H9 (cell line): ENCODE data around the gene KLHDC3. TPM values are rescaled to one million over a fixed set of nuclear protein-coding genes. Genes with fewer than 3 reads are reported as not detected.
A peak's percentile ranks its signal among the peaks of the same experiment; 100 is the strongest.

Experiments used
- DNase-seq: peaks from one replicate; pipeline ENCODE4 v3.0.0-alpha.2; 2017
- H2AFZ ChIP-seq: one replicate; pipeline ENCODE4 v1.6.1; 2013; ENCODE audit warnings: mild to moderate bottlenecking, low read length, control low read depth, moderate library complexity
- H2AK5ac ChIP-seq: 2 replicates; pipeline ENCODE4 v1.6.1; 2013; ENCODE audit warnings: low read length, control low read depth, mixed read lengths; ENCODE audit not compliant: insufficient read length
- H2BK120ac ChIP-seq: one replicate; pipeline ENCODE4 v1.6.1; 2013; ENCODE audit warnings: low read depth, mild to moderate bottlenecking, low read length, control low read depth, inconsistent platforms; ENCODE audit not compliant: poor library complexity, severe bottlenecking
- H2BK12ac ChIP-seq: 2 replicates; pipeline ENCODE4 v1.6.1; 2013; ENCODE audit warnings: low read length, control low read depth, mixed read lengths, low read depth; ENCODE audit not compliant: insufficient read length
- H2BK15ac ChIP-seq: 2 replicates; pipeline ENCODE4 v1.6.1; 2013; ENCODE audit warnings: low read depth, low read length, control low read depth
- H2BK20ac ChIP-seq: one replicate; pipeline ENCODE4 v1.6.1; 2013; ENCODE audit warnings: low read depth, mild to moderate bottlenecking, low read length, control low read depth, inconsistent platforms; ENCODE audit not compliant: poor library complexity, severe bottlenecking
- H2BK5ac ChIP-seq: 2 replicates; pipeline ENCODE4 v1.6.1; 2013; ENCODE audit warnings: low read length, control low read depth, mixed read lengths; ENCODE audit not compliant: insufficient read length
- H3K14ac ChIP-seq: 2 replicates; pipeline ENCODE4 v1.6.1; 2013; ENCODE audit warnings: low read length, control low read depth; ENCODE audit not compliant: insufficient read depth
- H3K18ac ChIP-seq: 2 replicates; pipeline ENCODE4 v1.6.1; 2013; ENCODE audit warnings: low read depth, mild to moderate bottlenecking, mixed read lengths, low read length, control low read depth; ENCODE audit not compliant: insufficient read length
- H3K23ac ChIP-seq: 2 replicates; pipeline ENCODE4 v1.6.1; 2013; ENCODE audit warnings: low read length, control low read depth, mixed read lengths, low read depth; ENCODE audit not compliant: insufficient read length
- H3K23me2 ChIP-seq: 2 replicates; pipeline ENCODE4 v1.6.1; 2013; ENCODE audit warnings: low read depth, mild to moderate bottlenecking, mixed read lengths, low read length, control low read depth; ENCODE audit not compliant: insufficient read length, poor library complexity, severe bottlenecking
- H3K27ac ChIP-seq: 2 replicates; pipeline ENCODE4 v1.5.1; 2013; ENCODE audit warnings: low read length, control low read depth, mixed read lengths, low read depth; ENCODE audit not compliant: insufficient read length
- H3K27me3 ChIP-seq: 2 replicates; pipeline ENCODE4 v1.6.1; 2013; ENCODE audit warnings: low read length, control low read depth, inconsistent platforms; ENCODE audit not compliant: insufficient read depth
- H3K4ac ChIP-seq: 2 replicates; pipeline ENCODE4 v1.6.1; 2013; ENCODE audit warnings: low read depth, mild to moderate bottlenecking, control low read depth, inconsistent platforms, low read length, moderate library complexity
- H3K4me1 ChIP-seq: 2 replicates; pipeline ENCODE4 v1.6.1; 2013; ENCODE audit warnings: low read length, control low read depth, inconsistent platforms; ENCODE audit not compliant: insufficient read depth
- H3K4me2 ChIP-seq: 2 replicates; pipeline ENCODE4 v1.6.1; 2013; ENCODE audit warnings: low read length, control low read depth, mixed read lengths; ENCODE audit not compliant: insufficient read length, insufficient read depth
- H3K56ac ChIP-seq: 2 replicates; pipeline ENCODE4 v1.6.1; 2013; ENCODE audit warnings: low read depth, mild to moderate bottlenecking, mixed read lengths, low read length, control low read depth; ENCODE audit not compliant: insufficient read length
- H3K79me1 ChIP-seq: 2 replicates; pipeline ENCODE4 v1.6.1; 2013; ENCODE audit warnings: low read depth, mild to moderate bottlenecking, moderate library complexity, low read length, control low read depth, inconsistent platforms; ENCODE audit not compliant: insufficient read depth, poor library complexity, severe bottlenecking
- H3K79me2 ChIP-seq: 2 replicates; pipeline ENCODE4 v1.6.1; 2013; ENCODE audit warnings: low read length, control low read depth, inconsistent platforms; ENCODE audit not compliant: insufficient read depth
- H3K9ac ChIP-seq: 2 replicates; pipeline ENCODE4 v1.6.1; 2013; ENCODE audit warnings: low read length, control low read depth, mixed read lengths; ENCODE audit not compliant: insufficient read length; ENCODE audit errors: extremely low read depth
- H3K9me3 ChIP-seq: one replicate; pipeline ENCODE4 v1.6.1; 2013; ENCODE audit warnings: low read depth, low read length, inconsistent platforms; ENCODE audit not compliant: control insufficient read depth
- H3T11ph ChIP-seq: one replicate; pipeline ENCODE4 v1.6.1; 2013; ENCODE audit warnings: mild to moderate bottlenecking, low read length, control low read depth, inconsistent platforms
- H4K20me1 ChIP-seq: one replicate; pipeline ENCODE4 v1.6.1; 2013; ENCODE audit not compliant: control insufficient read depth, insufficient read length, insufficient read depth
- H4K5ac ChIP-seq: 2 replicates; pipeline ENCODE4 v1.6.1; 2013; ENCODE audit warnings: low read depth, mild to moderate bottlenecking, mixed read lengths, low read length, control low read depth; ENCODE audit not compliant: insufficient read length
- H4K8ac ChIP-seq: replicated peaks from 2 replicates; pipeline ENCODE4 v1.6.1; 2013; ENCODE audit warnings: low read length, control low read depth, mixed read lengths, low read depth; ENCODE audit not compliant: insufficient read length
- H4K91ac ChIP-seq: 2 replicates; pipeline ENCODE4 v1.6.1; 2013; ENCODE audit warnings: low read depth, mild to moderate bottlenecking, moderate library complexity, mixed read lengths, low read length, control low read depth; ENCODE audit not compliant: insufficient read length
- H3K27ac Mint-ChIP-seq, 3 experiments: 2 replicates in 2 of 3; 3 replicates in 1 of 3; pipeline ENCODE4 v1.8.0; 2020 to 2021; ENCODE audit warnings: mixed read lengths in 3 of 3, mild to moderate bottlenecking in 1 of 3, moderate library complexity in 1 of 3
- H3K27me3 Mint-ChIP-seq: 2 replicates; pipeline ENCODE4 v1.8.0; 2021; ENCODE audit warnings: low read depth, mild to moderate bottlenecking, moderate library complexity, mixed read lengths
- H3K36me3 Mint-ChIP-seq, 3 experiments: 2 replicates in 2 of 3; 3 replicates in 1 of 3; pipeline ENCODE4 v1.8.0; 2020 to 2021; ENCODE audit warnings: low read depth in 3 of 3, mixed read lengths in 3 of 3; ENCODE audit not compliant: insufficient read depth in 1 of 3
- H3K4me1 Mint-ChIP-seq, 2 experiments: 2 replicates each; pipeline ENCODE4 v1.8.0; 2020; ENCODE audit warnings: mixed read lengths in 2 of 2
- H3K4me3 Mint-ChIP-seq, 2 experiments: 2 replicates in 1 of 2; 3 replicates in 1 of 2; pipeline ENCODE4 v1.8.0; 2020 to 2021; ENCODE audit warnings: mild to moderate bottlenecking in 2 of 2, mixed read lengths in 2 of 2, moderate library complexity in 1 of 2
- H3K9me3 Mint-ChIP-seq, 2 experiments: 2 replicates in 1 of 2; 3 replicates in 1 of 2; pipeline ENCODE4 v1.8.0; 2020; ENCODE audit warnings: mild to moderate bottlenecking in 2 of 2, mixed read lengths in 2 of 2, moderate library complexity in 1 of 2
- CTCF ChIP-seq: fragments of 200-600 bp; sonication (generic); conservative IDR thresholded peaks from 3 replicates; pipeline ENCODE4 v1.8.0; 2021; ENCODE audit warnings: antibody characterized with exemption, mild to moderate bottlenecking
- WGBS: extraction: QIAGEN DNeasy Blood & Tissue Kit; methylation state at CpG from one replicate; pipeline ENCODE4 v1.1.7; 2013; ENCODE audit warnings: missing lambda C conversion rate, low lambda C conversion rate, mixed read lengths; ENCODE audit not compliant: insufficient read length; ENCODE audit errors: extremely low coverage; 5-methylcytosine and 5-hydroxymethylcytosine counted together
- total RNA-seq: library from RNA; stranded (reverse); gene quantifications from 2 replicates; pipeline ENCODE4 v1.2.1, GENCODE V29; 2021

KLHDC3 gene
- total RNA-seq, 1 experiment from 2014 or later = 146 TPM

GRCh38 chr6:43059168-43060033, 45.4 kb downstream of the KLHDC3 start, which contains the start of the genes KLC4 and MRPL2:
Gene KLC4, plus strand, starts transcription at chr6:43059631. Its CDS starts 1,705 bp downstream, at chr6:43061336.
Gene MRPL2, minus strand, starts transcription at chr6:43059434. Its CDS starts 53 bp downstream, at chr6:43059381.
- H3K14ac ChIP-seq = peak within 1 kb of the TSS; percentile 81; the same call in 1 of the 2 replicates
- H3K36me3 Mint-ChIP-seq = peaks cover 15 to 39% (median 27%) of the 10 kb centered on the region in 3 experiments
- H2AK5ac ChIP-seq = no peak within 1 kb of the TSS
- no peak within 1 kb of the TSS for H3K56ac ChIP-seq
- no peak within 1 kb of the TSS for H3K23ac ChIP-seq
- no peak within 1 kb of the TSS for H2AFZ ChIP-seq
- H3K4me1 ChIP-seq = 0 out of 2 replicates have a peak, but pooled peaks cover 4% of the 10 kb centered on the region
- peak within 1 kb of the TSS; percentile 99 to 100 (median 99) for H3K27ac Mint-ChIP-seq
- no peak within 1 kb of the TSS for H4K8ac ChIP-seq
- no CpG with 5 or more reads among the region's 64 CpGs for WGBS
- H3K18ac ChIP-seq = peak within 1 kb of the TSS; percentile 59
- H4K20me1 ChIP-seq = no peaks in the 10 kb centered on the region
- DNase-seq = peak; percentile 99
- H3K27ac ChIP-seq = no peak within 1 kb of the TSS
- H3K23me2 ChIP-seq = no peaks in the 10 kb centered on the region
- H3K4me2 ChIP-seq = peak within 1 kb of the TSS; percentile 83
- peak within 1 kb of the TSS; percentile 89 for H3K9ac ChIP-seq
- peaks cover 20 to 23% of the 10 kb centered on the region in 2 experiments for H3K4me1 Mint-ChIP-seq
- no peaks in the 10 kb centered on the region for H3K9me3 Mint-ChIP-seq
- H2BK12ac ChIP-seq = no peak within 1 kb of the TSS
- H2BK20ac ChIP-seq = no peak within 1 kb of the TSS
- H4K91ac ChIP-seq = no peak within 1 kb of the TSS
- H3K4me3 Mint-ChIP-seq = peak within 1 kb of the TSS; percentile 93 to 96
- no peak for TF ChIP-seq CTCF
- H2BK120ac ChIP-seq = no peak within 1 kb of the TSS
- H3K79me2 ChIP-seq = peaks cover 10% of the 10 kb centered on the region; the same call in 1 of the 2 replicates
- H3K4ac ChIP-seq = no peak within 1 kb of the TSS
- peak within 1 kb of the TSS; percentile 36 for H2BK5ac ChIP-seq
- no peak within 1 kb of the TSS for H3T11ph ChIP-seq
- H3K9me3 ChIP-seq = no peaks in the 10 kb centered on the region
- peaks cover 3% of the 10 kb centered on the region for H3K79me1 ChIP-seq
- no peak within 1 kb of the TSS for H2BK15ac ChIP-seq
- no peaks in the 10 kb centered on the region for H3K27me3 Mint-ChIP-seq
- no peaks in the 10 kb centered on the region for H3K27me3 ChIP-seq
- H4K5ac ChIP-seq = no peak within 1 kb of the TSS
